IPS-15b (cell line): ENCODE data around the gene PARS2.
A peak's percentile ranks its signal among the peaks of the same experiment; 100 is the strongest.
"Not testable (repeated sequence)": the region's sequence is repeated elsewhere in the genome, so short reads cannot be mapped to it uniquely, and the experiment has no call there.

Experiments
- H3K27me3 ChIP-seq: one replicate; pipeline ENCODE4 v1.6.1; 2013; ENCODE audit warnings: low read length; ENCODE audit not compliant: control insufficient read depth, insufficient read depth
- H3K36me3 ChIP-seq: one replicate; pipeline ENCODE4 v1.6.1; 2013; ENCODE audit warnings: low read length; ENCODE audit not compliant: control insufficient read depth, insufficient read depth
- H3K4me1 ChIP-seq: one replicate; pipeline ENCODE4 v1.6.1; 2013; ENCODE audit warnings: mild to moderate bottlenecking, low read length; ENCODE audit not compliant: control insufficient read depth, insufficient read depth
- H3K4me3 ChIP-seq: one replicate; pipeline ENCODE4 v1.5.1; 2013; ENCODE audit warnings: low read depth, low read length
- H3K9ac ChIP-seq: one replicate; pipeline ENCODE4 v1.6.1; 2013; ENCODE audit warnings: low read depth, mild to moderate bottlenecking, low read length
- H3K9me3 ChIP-seq: one replicate; pipeline ENCODE4 v1.6.1; 2013; ENCODE audit warnings: mild to moderate bottlenecking, low read length; ENCODE audit not compliant: control insufficient read depth, insufficient read depth

The PARS2 gene

GRCh38 chr1:54781023-54781723, 16.9 kb upstream of the PARS2 start:
- peak overlapping the region; percentile 41 for H3K4me3 ChIP-seq
- H3K9ac ChIP-seq, result no peak overlapping the region
- H3K4me1 ChIP-seq, result no peaks in the 10 kb centered on the region
- H3K9me3 ChIP-seq, result no peaks in the 10 kb centered on the region
- H3K36me3 ChIP-seq, result no peaks in the 10 kb centered on the region
- H3K27me3 ChIP-seq, result peaks cover 42% of the 10 kb centered on the region

GRCh38 chr1:54777431-54777830, 13.1 kb upstream of the PARS2 start:
- H3K27me3 ChIP-seq, result peaks cover 31% of the 10 kb centered on the region
- H3K36me3 ChIP-seq, result no peaks in the 10 kb centered on the region

GRCh38 chr1:54777011-54777410, 12.7 kb upstream of the PARS2 start:
- H3K9ac ChIP-seq, result no peak overlapping the region

More at GRCh38 chr1:54777431-54777830, 13.1 kb upstream of the PARS2 start:
- no peak overlapping the region for H3K4me3 ChIP-seq
- no peak overlapping the region for H3K9ac ChIP-seq
- H3K4me1 ChIP-seq, result no peaks in the 10 kb centered on the region
- no peaks in the 10 kb centered on the region for H3K9me3 ChIP-seq

GRCh38 chr1:54775828-54776721, 11.8 kb upstream of the PARS2 start:
- H3K4me3 ChIP-seq, H3K9me3 ChIP-seq, H3K36me3 ChIP-seq, H3K9ac ChIP-seq, H3K4me1 ChIP-seq: not testable (repeated sequence)
- peaks cover 19% of the 10 kb centered on the region for H3K27me3 ChIP-seq

More at GRCh38 chr1:54777011-54777410, 12.7 kb upstream of the PARS2 start:
- Histone ChIP-seq H3K4me3 (no peak overlapping the region), H3K4me1 (no peaks in the 10 kb centered on the region), H3K27me3 (peaks cover 27% of the 10 kb centered on the region), H3K36me3 (no peaks in the 10 kb centered on the region), H3K9me3 (no peaks in the 10 kb centered on the region)

DNA sequence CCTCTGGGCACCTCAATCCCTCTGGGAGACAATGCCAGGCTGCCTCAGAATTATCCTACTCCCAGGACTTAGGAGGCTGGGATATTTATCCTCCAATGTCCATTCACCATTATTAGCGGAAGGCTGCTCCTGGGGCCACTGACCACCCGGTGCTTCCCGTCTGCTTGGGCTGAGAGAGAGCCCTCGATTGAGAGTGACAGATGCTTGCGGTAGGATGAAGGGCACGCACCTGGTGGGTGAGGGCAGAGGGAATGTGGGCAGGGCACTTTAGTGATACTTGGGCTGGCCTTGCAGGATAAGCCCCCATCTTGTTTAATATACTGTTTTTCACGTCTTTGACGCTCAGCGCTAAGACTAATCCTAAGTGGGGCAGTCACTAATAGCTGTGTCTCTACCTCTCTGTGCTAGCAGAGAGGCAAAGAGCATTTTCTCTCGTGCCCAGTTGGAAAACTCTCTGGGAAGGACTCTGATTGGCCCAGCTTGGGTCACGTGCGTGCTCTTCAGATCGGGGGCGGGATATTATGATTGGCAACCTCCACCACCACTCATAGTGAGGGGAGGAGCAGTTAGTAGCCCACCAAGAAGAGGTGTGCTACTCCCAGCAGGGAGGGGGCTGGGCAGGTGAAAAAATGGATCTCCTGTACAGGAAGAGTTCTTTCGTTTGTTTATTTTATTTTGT, 10.6 kb upstream of the PARS2 start:
- Histone ChIP-seq H3K36me3 (no peaks in the 10 kb centered on the region), H3K27me3 (peaks cover 11% of the 10 kb centered on the region), H3K9me3 (no peaks in the 10 kb centered on the region), H3K9ac (no peak overlapping the region), H3K4me3 (peak overlapping the region; percentile 23), H3K4me1 (no peaks in the 10 kb centered on the region)

GRCh38 chr1:54772951-54773350, 8.6 kb upstream of the PARS2 start:
- Histone ChIP-seq H3K9ac (no peak overlapping the region), H3K4me3 (no peak overlapping the region), H3K4me1 (no peaks in the 10 kb centered on the region), H3K36me3 (no peaks in the 10 kb centered on the region), H3K9me3 (no peaks in the 10 kb centered on the region), H3K27me3 (peaks cover 6% of the 10 kb centered on the region)

GRCh38 chr1:54768093-54768492, 3.8 kb upstream of the PARS2 start:
- Histone ChIP-seq H3K27me3 (no peaks in the 10 kb centered on the region), H3K9me3 (no peaks in the 10 kb centered on the region)

GRCh38 chr1:54767526-54767925, 3.2 kb upstream of the PARS2 start:
- no peaks in the 10 kb centered on the region for H3K4me1 ChIP-seq
- peaks cover 3% of the 10 kb centered on the region for H3K36me3 ChIP-seq
- no peak overlapping the region for H3K9ac ChIP-seq
- H3K27me3 ChIP-seq, result no peaks in the 10 kb centered on the region
- H3K4me3 ChIP-seq, result no peak overlapping the region
- no peaks in the 10 kb centered on the region for H3K9me3 ChIP-seq

More at GRCh38 chr1:54768093-54768492, 3.8 kb upstream of the PARS2 start:
- no peak overlapping the region for H3K9ac ChIP-seq
- H3K4me3 ChIP-seq, result no peak overlapping the region
- H3K36me3 ChIP-seq, result peaks cover 3% of the 10 kb centered on the region
- H3K4me1 ChIP-seq, result no peaks in the 10 kb centered on the region

DNA sequence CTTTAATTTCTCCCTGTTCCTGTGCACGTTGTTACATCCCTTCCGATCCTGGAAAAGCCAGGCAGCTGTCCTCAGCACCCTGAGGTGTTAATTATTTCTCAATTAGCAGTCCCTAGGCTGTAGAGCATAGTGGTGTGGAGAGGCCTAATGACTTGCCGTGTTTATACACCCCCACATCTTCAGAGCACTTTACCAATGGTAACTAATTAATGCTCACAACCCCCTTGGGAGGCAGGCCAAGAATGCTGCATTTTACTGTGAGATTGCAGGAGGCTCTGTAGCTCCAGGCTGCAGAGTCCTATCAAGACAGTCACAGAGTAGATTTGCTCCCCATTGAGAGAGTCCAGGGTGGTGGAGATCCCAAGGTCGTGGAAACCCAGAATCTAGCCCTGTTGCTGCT, 2.4 kb upstream of the PARS2 start:
- Histone ChIP-seq H3K4me3 (no peak overlapping the region), H3K9me3 (no peaks in the 10 kb centered on the region), H3K9ac (no peak overlapping the region), H3K27me3 (no peaks in the 10 kb centered on the region), H3K4me1 (no peaks in the 10 kb centered on the region), H3K36me3 (peaks cover 3% of the 10 kb centered on the region)

DNA sequence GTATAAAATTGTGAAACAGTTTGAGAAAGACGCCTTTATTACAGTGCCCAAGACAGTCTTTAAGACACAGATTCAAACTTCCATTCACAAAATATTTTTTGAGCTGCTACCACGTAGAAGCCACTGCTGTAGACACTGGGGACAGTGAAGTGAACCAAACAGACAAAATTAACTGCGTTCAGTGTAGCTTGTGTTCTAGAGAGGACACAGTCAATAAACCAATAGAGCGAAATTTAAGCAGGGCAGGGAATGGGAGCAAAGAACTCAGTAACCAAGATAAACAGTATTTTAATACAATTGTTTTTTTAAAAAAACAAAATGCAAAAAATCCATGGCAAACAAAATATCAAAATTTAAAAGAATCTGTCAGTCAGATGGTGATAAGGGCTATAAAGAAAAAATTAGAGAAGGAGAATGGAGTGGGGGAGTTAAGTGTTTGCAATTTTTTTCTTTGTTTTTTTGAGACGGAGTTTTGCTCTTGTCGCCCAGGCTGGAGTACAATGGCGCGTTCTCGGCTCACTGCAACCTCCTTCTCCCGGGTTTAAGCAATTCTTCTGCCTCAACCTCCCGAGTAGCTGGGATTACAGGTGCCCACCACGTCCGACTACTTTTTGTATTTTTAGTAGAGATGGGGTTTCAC, 719 bp upstream of the PARS2 start:
- H3K36me3 ChIP-seq, result peaks cover 3% of the 10 kb centered on the region
- H3K4me3 ChIP-seq, result peak overlapping the region; percentile 41
- H3K4me1 ChIP-seq, result no peaks in the 10 kb centered on the region
- no peak overlapping the region for H3K9ac ChIP-seq
- no peaks in the 10 kb centered on the region for H3K9me3 ChIP-seq
- H3K27me3 ChIP-seq, result no peaks in the 10 kb centered on the region

DNA sequence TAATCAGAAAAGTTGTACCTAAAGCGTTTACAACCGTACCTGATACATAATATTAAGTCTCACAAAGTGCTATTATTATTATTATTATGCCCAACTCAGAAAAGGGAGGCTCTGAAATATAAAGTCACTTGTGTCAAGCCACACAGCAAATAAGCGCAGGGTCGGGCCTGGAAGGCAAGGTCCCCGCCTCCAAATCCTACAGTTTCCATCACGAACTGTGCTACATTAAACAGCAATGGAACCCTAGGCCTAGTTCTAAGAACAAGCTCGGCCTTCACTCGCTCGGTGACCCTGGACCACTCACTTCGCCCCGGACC, 549 bp downstream of the PARS2 start:
- no peaks in the 10 kb centered on the region for H3K27me3 ChIP-seq
- H3K4me3 ChIP-seq, result peak overlapping the region; percentile 98
- peaks cover 3% of the 10 kb centered on the region for H3K36me3 ChIP-seq
- peak overlapping the region; percentile 87 for H3K9ac ChIP-seq
- H3K4me1 ChIP-seq, result no peaks in the 10 kb centered on the region
- H3K9me3 ChIP-seq, result no peaks in the 10 kb centered on the region
